PC-3 (cell line): ENCODE data around the gene CENPA. TPM values are rescaled to one million over a fixed set of nuclear protein-coding genes. Genes with fewer than 3 reads are reported as not detected.

ENCODE experiments used
- ATAC-seq: fragments of 200-7000 bp; cut with Tn5 transposase; 2 replicates; pipeline ENCODE4 v1.9.1; 2020; ENCODE audit warnings: mild to moderate bottlenecking, moderate library complexity
- BruUV-seq: library from RNA; stranded (reverse); fragments of 400-500 nt; replicated peaks from 2 replicates; lab custom pipeline; 2021; lab: Mats Ljungman, UMichigan
- CTCF ChIA-PET: fragments of 300-600 bp; sonication (Branson Sonifier 250); formaldehyde crosslinking; loops from one replicate; lab custom pipeline; 2022; ENCODE audit warnings: antibody characterized with exemption; lab: Charles Lee
- POLR2A ChIA-PET: fragments of 300-600 bp; sonication (Branson Sonifier 250); formaldehyde crosslinking; loops from one replicate; lab custom pipeline; 2022; ENCODE audit warnings: antibody characterized with exemption; ENCODE audit not compliant: unreplicated experiment; lab: Charles Lee
- DNase-seq: peaks from one replicate; pipeline ENCODE4 v3.0.0-alpha.2; 2015
- H2AFZ ChIP-seq: fragments of 300-600 bp; sonication (generic); 2 replicates; pipeline ENCODE4 v1.6.0; 2016; ENCODE audit warnings: antibody characterized with exemption, low read length
- H3F3A ChIP-seq: fragments of 300-600 bp; sonication (generic); one replicate; pipeline ENCODE4 v1.6.0; 2017; ENCODE audit warnings: antibody characterized with exemption, low read length, control low read depth, mild to moderate bottlenecking; ENCODE audit not compliant: unreplicated experiment
- H3K27ac ChIP-seq: fragments of 300-600 bp; sonication (generic); 2 replicates; pipeline ENCODE4 v1.5.1; 2016; ENCODE audit warnings: mild to moderate bottlenecking, low read length
- H3K27me3 ChIP-seq: fragments of 300-600 bp; sonication (generic); 2 replicates; pipeline ENCODE4 v1.6.1; 2016; ENCODE audit warnings: low read length, mixed read lengths
- H3K36me3 ChIP-seq: fragments of 300-600 bp; sonication (generic); 2 replicates; pipeline ENCODE4 v1.6.1; 2016; ENCODE audit warnings: low read depth, mixed run types, low read length, mixed read lengths
- H3K4me1 ChIP-seq: fragments of 300-600 bp; sonication (generic); 2 replicates; pipeline ENCODE4 v1.5.1; 2016; ENCODE audit warnings: low read length; ENCODE audit not compliant: insufficient read depth
- H3K4me2 ChIP-seq: fragments of 300-600 bp; sonication (generic); 2 replicates; pipeline ENCODE4 v1.6.0; 2016; ENCODE audit warnings: low read length
- H3K4me3 ChIP-seq: fragments of 300-600 bp; sonication (generic); 2 replicates; pipeline ENCODE4 v1.5.1; 2016; ENCODE audit warnings: mild to moderate bottlenecking, low read length, mixed read lengths
- H3K79me2 ChIP-seq: fragments of 300-600 bp; sonication (generic); 2 replicates; pipeline ENCODE4 v1.6.1; 2017; ENCODE audit warnings: low read length, mixed read lengths
- H3K9ac ChIP-seq: fragments of 300-600 bp; sonication (generic); 2 replicates; pipeline ENCODE4 v1.6.0; 2016; ENCODE audit warnings: mild to moderate bottlenecking, low read length
- H3K9me2 ChIP-seq: fragments of 300-600 bp; sonication (generic); replicated peaks from 2 replicates; pipeline ENCODE4 v1.6.1; 2016; ENCODE audit warnings: mixed run types, low read length, mixed read lengths
- H3K9me3 ChIP-seq: fragments of 300-600 bp; sonication (generic); 2 replicates; pipeline ENCODE4 v1.6.1; 2016; ENCODE audit warnings: low read length, mixed read lengths
- H4K20me1 ChIP-seq: fragments of 300-600 bp; sonication (generic); 2 replicates; pipeline ENCODE4 v1.6.1; 2016; ENCODE audit warnings: low read length, mixed read lengths
- CTCF ChIP-seq: fragments of 300-600 bp; sonication (generic); conservative IDR thresholded peaks from 2 replicates; pipeline ENCODE4 v1.5.1; 2017; ENCODE audit warnings: antibody characterized with exemption, low read depth, mild to moderate bottlenecking, low read length
- EZH2 ChIP-seq: fragments of 300-600 bp; sonication (generic); IDR thresholded peaks from one replicate; pipeline ENCODE4 v1.6.1; 2017; ENCODE audit warnings: antibody characterized with exemption, mild to moderate bottlenecking, low read length; ENCODE audit not compliant: unreplicated experiment
- EZH2phosphoT487 ChIP-seq: fragments of 300-600 bp; sonication (generic); IDR thresholded peaks from 2 replicates; pipeline ENCODE4 v1.6.1; 2018; ENCODE audit warnings: mild to moderate bottlenecking, antibody characterized with exemption, low read length, borderline replicate concordance
- intact Hi-C: fragments of 100-400 bp; cut with micrococcal nuclease; formaldehyde crosslinking; loops from 2 replicates; pipeline ENCODE4 v1.9.0; 2023
- total RNA-seq: library from RNA; depleted of rRNA; stranded (reverse); fragments of >200 nt; gene quantifications from 2 replicates; pipeline ENCODE4 v1.2.3, GENCODE V29; 2014

CENPA gene
- total RNA-seq, 1 experiment from 2014 or later: 40.8 TPM

- no peak for DNase-seq
- Histone ChIP-seq H3K9me2 (no peaks in the 10 kb centered on the region), H3K4me3 (no peak overlapping the region), H2AFZ (no peak overlapping the region), H3K79me2 (no peaks in the 10 kb centered on the region), H3K4me1 (no peaks in the 10 kb centered on the region), H3K4me2 (no peak overlapping the region), H4K20me1 (no peaks in the 10 kb centered on the region), H3K27me3 (no peaks in the 10 kb centered on the region; the same call in 1 of the 2 replicates), H3K9ac (no peak overlapping the region), H3K9me3 (no peaks in the 10 kb centered on the region), H3K27ac (no peak overlapping the region), H3K36me3 (no peaks in the 10 kb centered on the region), H3F3A (no peaks in the 10 kb centered on the region)
- BruUV-seq: no TSS peak
- intact Hi-C loops: no loop called here
- POLR2A ChIA-PET: no interaction called here
- CTCF ChIA-PET: no interaction called here
- TF ChIP-seq CTCF (no peak), EZH2 (no peak), EZH2phosphoT487 (no peak)
- ATAC-seq: no peak
Observed at GRCh38 chr2:26816893-26817292, 31.0 kb downstream of the CENPA start.

DNA sequence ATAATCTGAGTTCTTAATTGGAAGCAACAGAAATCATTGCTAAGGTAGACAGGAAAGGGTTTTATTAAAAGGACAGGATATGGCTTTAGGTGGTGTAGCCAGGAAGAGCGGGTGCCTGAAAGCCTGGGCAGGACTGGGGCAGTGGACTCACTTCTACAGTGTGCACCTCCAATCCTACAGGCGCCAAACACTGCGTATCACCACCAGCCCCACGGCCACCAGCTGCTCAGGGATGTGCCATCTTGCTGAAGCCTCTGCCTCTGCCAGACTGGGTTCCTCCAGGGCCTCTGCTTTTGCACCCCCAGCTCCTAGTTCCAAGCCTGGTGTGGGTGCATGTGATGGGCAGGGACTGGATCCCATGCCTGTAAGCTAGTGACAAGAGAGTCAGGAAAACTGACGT is 32.4 kb downstream of the CENPA start:
- POLR2A ChIA-PET: no interaction called here
- Histone ChIP-seq H2AFZ (no peak overlapping the region), H3K79me2 (no peaks in the 10 kb centered on the region), H3K9me2 (no peaks in the 10 kb centered on the region), H3K9me3 (no peaks in the 10 kb centered on the region), H3K36me3 (no peaks in the 10 kb centered on the region), H4K20me1 (no peaks in the 10 kb centered on the region), H3K27ac (no peak overlapping the region), H3K4me3 (no peak overlapping the region), H3K27me3 (no peaks in the 10 kb centered on the region; the same call in 1 of the 2 replicates), H3K4me2 (no peak overlapping the region), H3K9ac (no peak overlapping the region), H3K4me1 (no peaks in the 10 kb centered on the region), H3F3A (no peaks in the 10 kb centered on the region)
- BruUV-seq: no TSS peak
- intact Hi-C loops: no loop called here
- TF ChIP-seq EZH2phosphoT487 (no peak), CTCF (no peak), EZH2 (no peak)
- CTCF ChIA-PET: no interaction called here
- DNase-seq: no peak
- ATAC-seq: no peak

DNA sequence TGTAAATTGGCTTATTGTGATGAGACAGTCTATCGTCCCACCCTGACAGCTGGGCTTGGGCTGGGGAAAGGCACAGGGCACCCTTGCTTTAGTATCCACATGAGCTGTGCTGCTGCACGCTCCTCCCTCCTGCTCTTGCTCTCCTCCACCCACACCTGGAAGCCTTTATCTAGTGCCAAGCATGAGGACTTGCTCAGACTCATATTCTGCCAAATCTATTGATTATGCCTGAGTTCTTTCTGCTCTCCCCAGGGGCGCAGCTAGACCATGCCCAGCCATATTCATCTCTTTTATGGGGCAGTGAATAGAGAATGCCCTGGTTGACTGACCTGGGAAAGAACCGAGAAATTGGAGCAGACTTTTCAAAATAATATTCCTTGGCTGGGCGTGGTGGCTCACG is 33.1 kb downstream of the CENPA start:
- Histone ChIP-seq H3K4me1 (no peaks in the 10 kb centered on the region), H3K9me2 (no peaks in the 10 kb centered on the region), H3K9me3 (no peaks in the 10 kb centered on the region), H3F3A (no peaks in the 10 kb centered on the region), H3K36me3 (no peaks in the 10 kb centered on the region), H3K9ac (no peak overlapping the region), H3K79me2 (no peaks in the 10 kb centered on the region), H3K4me3 (no peak overlapping the region), H3K4me2 (no peak overlapping the region), H4K20me1 (no peaks in the 10 kb centered on the region), H2AFZ (no peak overlapping the region), H3K27ac (no peak overlapping the region), H3K27me3 (no peaks in the 10 kb centered on the region; the same call in 1 of the 2 replicates)
- ATAC-seq (no peak), DNase-seq (no peak)
- CTCF ChIA-PET: no interaction called here
- no TSS peak for BruUV-seq
- intact Hi-C loops: no loop called here
- TF ChIP-seq EZH2: no peak
- POLR2A ChIA-PET: no interaction called here
